CD1c-positive myeloid dendritic cell (primary cell): ENCODE results near the gene VKORC1.
"Not testable (repeated sequence)": the region's sequence is repeated elsewhere in the genome, so short reads cannot be mapped to it uniquely, and the experiment has no call there.

ENCODE experiments used
- DNase-seq: peaks from one replicate; pipeline ENCODE4 v3.0.0-alpha.2; 2016; ENCODE audit errors: extremely low spot score

Gene VKORC1

DNA sequence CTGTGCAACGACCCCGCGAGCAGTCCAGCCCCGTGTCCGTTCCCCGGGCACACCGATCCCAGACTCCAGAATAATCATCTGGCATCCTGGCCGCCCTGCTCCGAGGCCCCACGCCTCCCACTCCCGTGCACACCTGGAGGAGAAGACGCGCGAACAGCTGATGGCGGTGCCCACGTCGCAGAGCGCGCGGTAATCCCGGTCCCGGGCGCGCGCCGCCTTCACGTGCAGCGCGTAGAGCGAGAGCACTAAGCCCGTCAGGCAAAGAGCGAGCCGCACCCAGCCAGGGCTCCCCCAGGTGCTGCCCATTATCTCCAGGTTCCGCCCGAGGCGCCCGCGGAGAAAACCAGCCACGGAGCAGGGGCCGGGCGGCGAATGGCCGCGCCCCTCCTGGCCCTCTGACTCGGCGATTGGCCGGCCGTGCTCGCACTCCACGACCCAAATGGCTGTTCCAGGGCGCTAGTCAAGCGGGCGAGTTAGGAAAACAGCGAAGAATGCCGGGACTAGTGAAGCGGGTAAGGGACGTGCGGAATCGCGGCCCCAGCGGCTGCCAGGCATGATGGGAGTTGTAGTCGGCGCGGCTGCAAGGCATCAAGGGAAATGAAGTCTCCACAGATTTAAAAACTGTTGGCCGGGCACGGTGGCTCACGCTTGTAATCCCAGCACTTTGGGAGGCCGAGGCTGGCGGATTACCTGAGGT, at the start of gene VKORC1:
TSS of gene VKORC1 (minus strand) at position 374 of the 697 bp plus-strand sequence. CDS start at position 306, 68 bp downstream.
- DNase-seq, result peak; percentile 97

DNA sequence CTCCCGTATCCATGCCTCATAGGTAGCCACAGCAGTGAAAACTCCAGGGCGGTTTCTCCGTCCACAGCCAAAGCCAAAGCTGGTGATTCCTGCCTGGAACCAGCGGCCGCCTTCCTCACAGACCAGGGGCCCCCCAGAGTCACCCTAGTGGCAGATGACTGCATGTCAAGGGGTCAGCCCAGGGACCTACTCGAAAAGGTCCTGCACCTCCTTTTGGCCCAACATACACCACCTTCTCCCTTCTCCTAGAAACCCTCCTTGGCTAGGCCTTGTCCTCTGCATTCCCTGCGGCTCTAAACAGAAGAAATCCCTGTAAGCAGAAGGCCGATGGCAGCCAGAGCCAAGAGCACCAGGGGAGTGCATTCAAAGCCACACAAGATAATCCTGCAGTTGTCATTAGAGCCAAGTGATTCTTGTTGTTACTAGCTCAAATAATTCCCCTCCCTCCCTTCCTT, 49.1 kb upstream of the VKORC1 start:
- no peak for DNase-seq

GRCh38 chr16:31143011-31143693, 48.6 kb upstream of the VKORC1 start:
- no peak for DNase-seq

DNA sequence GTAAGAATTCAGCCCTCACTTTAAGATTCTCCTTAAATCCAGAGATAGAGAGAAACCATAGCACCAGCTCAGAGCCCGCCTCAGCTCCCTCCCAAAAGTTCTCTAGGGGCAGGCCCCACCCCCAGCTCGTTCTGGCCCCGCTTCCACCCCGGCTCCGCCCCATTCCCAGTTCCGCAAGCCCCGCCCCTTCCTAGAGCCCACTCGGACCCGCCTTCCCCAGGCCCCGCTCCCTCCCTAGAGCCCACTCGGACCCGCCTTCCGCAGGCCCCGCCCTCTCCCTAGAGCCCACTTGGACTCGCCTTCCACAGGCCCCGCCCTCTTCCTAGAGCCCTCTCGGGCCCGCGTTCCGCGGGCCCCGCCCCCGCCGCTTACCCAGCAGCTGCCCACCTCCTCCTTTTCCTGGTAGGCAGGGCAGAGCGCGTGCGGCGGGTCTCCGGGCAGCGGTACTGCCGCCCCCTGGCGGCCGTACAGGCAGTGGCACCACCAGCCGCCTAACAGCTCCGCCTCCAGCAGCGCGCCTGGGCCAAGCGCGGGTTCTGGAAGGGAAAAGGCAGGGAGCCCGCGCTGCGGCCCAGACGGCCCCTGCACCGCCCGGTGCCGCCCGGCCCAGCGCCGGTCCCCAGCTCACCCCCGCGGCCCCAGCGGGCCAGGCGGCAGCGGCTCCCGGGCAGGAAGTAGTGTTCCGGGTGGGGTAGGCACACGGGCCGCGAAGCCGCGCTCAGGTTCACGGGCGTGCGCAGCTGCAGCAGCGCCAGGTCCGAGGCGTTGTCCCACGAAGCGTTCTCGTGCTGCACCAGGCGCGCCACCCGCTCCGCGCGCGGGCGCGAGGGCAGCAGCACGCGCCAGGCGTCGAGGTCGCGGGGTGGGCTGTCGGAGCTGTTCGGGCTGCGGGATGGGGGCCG, 47.8 kb upstream of the VKORC1 start:
- peak; percentile 98 for DNase-seq

DNA sequence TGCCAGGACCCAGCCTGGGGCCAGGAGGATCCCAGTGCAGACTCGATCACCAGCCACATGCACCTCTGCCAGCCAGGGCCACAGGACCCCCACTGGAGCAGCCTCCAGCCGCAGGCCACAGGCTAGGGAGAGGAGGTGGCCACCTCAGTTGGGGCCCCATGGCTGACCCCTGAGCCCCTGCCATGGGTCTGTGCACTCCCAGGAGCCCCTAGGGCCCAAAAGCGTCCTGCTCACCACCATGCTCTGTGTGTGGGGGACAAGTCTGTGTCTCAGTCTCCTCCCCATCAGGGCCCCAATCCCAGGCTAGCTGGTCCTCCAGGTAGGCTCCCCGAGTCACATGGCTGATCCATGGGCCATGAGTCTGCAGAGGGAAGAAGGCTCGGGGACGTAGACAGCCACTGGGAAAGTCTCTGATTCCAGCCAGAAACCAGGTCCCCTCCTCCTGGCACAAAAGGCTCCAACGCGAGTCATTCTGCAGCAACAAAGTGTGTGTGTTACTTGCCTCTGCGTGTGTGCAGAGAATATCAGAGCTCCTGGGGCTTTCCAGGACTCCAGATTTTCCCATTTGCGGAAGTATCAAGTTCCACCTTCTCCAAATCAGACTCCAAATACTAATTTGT, 47.0 kb upstream of the VKORC1 start:
- no peak for DNase-seq

GRCh38 chr16:31141071-31141469, 46.5 kb upstream of the VKORC1 start:
- not testable (repeated sequence) for DNase-seq

DNA sequence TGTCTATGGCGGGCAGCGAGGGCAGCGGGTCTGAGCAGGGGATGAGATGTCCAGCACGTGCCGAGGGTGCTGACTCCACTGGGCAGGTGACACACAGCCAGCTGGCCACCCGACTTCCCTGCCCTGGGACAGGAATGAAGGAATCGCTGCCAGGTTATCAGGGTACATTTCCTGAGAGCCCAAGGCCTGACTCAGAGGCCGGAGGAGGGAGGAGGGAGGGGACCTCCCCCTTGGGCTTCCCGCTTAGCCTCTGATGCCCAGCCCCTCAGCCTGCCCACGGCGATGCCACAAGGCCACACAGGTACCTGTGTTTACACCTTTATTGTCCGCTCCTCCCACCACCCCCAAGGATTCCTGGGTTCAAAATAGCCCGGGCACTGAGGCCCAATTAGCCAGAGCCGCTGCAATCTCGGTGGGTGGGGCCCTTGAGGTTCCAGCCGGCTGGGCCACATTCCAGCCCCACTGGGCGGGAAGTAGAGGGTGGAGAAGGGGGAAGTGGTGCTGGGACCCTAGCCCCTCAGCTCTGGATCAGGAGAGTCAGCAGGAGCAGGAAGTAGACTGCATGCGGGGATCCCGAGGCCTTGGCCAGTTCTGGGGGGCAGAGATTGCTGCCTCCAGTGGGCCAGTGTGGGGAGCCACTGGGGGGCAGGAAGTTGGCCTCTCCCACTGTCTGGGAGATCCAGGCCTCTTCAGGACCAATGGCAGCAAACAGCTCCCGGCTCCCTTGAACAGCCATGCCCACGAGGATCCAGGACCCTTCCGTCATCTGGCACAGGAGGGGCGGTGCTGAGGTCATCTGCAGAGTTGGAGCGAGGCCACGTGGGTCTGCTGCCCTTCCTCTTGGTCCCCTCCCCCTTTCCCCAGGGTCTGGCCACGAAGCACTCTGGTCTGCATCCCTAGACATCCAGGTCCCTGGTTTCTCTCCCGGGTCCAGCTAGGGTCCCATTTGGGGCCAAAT, 44.3 kb upstream of the VKORC1 start:
- no peak for DNase-seq

GRCh38 chr16:31136822-31137499, 42.4 kb upstream of the VKORC1 start:
- DNase-seq, result not testable (repeated sequence)

DNA sequence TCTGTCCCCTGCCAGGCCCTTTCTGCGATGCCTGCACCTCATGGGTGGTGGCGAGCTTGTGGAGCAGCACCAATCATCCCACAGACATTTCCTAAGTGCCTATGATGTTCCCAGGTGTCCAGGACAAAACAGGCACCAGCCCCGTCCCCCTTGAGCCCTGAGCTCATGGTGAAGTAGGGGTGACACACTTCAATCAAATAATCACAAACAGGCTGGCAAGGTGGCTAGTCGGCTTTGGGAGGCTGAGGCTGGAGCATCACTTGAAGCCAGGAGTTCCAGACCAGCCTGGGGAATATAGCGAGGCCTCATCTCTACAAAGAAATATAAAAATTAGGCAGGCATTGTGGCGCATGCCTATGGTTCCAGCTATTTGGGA, 41.7 kb upstream of the VKORC1 start:
- no peak for DNase-seq

DNA sequence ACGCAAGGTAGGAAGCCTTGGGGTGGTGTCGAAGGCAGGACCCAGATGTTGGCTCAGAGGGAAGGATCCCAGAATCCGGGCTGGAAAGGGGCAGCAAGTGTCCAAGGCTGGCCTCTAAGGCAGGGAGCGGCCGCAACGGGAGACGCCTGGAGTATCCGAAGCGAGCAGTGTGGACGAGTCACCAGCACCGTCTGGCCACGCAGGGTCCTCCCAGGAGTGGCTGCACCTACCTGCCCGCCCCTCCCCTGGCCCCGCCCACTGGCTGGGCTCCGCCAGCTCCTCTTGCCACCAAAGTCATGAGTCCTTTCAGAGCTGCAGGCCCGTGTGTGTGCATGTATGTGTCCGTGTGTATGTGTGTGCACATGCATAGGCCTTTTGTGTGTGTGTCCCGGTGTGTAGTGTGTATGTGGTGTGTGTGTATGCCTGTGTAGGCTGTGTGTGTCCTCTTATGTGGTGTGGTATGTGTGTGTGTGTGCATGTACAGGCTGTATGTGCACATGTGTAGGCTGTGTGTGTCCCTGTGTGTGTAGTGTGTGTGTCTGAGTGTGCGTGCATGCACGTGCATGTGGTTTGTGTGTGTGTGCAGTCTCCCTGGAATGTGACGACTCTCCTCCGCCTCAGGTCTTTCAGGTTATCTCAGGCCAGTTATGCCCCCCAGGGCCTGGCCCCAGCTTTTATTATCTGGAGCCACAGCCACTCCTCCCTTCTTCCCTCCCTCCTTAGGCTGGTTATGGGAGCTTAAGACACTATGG, 41.1 kb upstream of the VKORC1 start, which contains the start of gene PRSS8:
TSS of gene PRSS8 (minus strand) at position 193 of the 752 bp plus-strand sequence. CDS start 229 bp downstream, outside the sequence.
- DNase-seq, result no peak

DNA sequence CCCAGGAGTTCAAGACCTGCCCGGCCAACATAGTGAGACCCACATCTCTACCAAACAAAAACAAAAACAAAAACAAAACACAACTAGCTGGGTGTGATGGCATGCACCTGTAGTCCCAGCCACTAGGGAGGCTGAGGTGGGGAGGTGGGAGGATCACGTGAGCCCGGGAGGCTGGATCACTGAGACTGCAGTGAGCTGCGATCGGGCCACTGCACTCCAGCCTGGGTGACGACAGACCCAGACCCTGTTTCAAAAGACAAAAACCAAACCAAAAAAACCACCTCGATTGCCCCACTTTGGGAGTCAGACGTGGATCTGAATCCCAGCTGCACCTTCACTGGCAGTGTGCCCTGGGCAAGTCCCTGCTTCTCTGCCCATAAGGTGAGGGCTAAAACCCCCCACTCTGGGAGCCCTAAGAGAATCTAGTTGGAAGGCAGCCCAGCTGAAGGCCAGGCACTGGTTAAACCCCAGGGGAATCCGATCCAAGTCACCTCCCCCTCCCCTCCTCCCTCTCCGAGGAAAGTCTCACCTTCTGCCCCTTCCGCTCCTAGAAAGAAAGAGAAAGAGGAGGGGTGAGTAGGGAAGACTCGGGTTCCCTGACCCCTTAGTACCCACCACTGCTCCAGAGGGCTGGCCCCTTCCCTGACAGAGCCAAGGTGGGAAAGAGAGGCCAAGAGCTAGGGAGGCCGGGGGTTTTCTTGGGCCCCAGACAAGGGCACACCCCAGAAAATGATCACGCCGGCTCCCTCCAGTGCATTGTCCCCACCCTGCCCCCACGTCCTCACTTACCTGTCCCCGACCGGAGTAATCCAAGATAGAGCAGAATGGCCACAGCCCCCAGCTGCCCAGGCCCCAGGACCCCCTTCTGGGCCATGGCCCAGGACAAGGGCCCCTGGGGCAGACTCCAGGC, 40.3 kb upstream of the VKORC1 start:
- peak; percentile 36 for DNase-seq

- DNase-seq, result peak; percentile 83
Measured at GRCh38 chr16:31134091-31134571, 39.5 kb upstream of the VKORC1 start.

GRCh38 chr16:31133046-31133501, 38.5 kb upstream of the VKORC1 start:
- no peak for DNase-seq

- DNase-seq, result no peak
Measured at GRCh38 chr16:31132303-31132979, 37.8 kb upstream of the VKORC1 start.

- no peak for DNase-seq
Measured at GRCh38 chr16:31131841-31132271, 37.3 kb upstream of the VKORC1 start.

- DNase-seq, result no peak
Measured at GRCh38 chr16:31131416-31131815, 36.8 kb upstream of the VKORC1 start.

DNA sequence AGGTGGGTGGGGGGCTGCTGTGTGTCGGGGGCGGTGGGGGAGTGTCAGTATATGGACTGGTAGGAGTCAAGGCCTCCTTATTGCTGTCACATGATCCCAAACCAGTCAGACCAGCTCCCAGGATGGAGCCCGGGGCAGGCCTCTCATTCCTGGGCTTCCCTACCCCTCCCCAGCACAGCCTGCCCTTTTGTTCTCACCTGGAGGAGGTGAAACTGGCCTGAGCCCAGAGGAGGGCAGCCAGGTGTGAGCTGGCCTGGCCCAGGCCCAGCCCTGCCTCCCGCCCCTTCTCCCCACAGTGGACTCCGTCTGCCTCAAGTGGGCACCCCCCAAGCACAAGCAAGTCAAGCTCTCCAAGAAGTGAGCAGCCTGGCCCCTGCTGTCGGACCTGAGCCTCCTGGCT, 36.3 kb upstream of the VKORC1 start:
- DNase-seq, result no peak
